HG03460 (cell line): Measurements from ENCODE around the gene KRTAP5-10.
"Not testable (repeated sequence)": the region's sequence is repeated elsewhere in the genome, so short reads cannot be mapped to it uniquely, and the experiment has no call there.

Experiments used
- ATAC-seq: cut with Tn5 transposase; IDR thresholded peaks from one replicate; pipeline ENCODE4 v1.9.1; 2021; ENCODE audit not compliant: unreplicated experiment

Gene KRTAP5-10

GRCh38 chr11:71571101-71571850, 5.9 kb downstream of the KRTAP5-10 start:
- ATAC-seq: not testable (repeated sequence)

DNA sequence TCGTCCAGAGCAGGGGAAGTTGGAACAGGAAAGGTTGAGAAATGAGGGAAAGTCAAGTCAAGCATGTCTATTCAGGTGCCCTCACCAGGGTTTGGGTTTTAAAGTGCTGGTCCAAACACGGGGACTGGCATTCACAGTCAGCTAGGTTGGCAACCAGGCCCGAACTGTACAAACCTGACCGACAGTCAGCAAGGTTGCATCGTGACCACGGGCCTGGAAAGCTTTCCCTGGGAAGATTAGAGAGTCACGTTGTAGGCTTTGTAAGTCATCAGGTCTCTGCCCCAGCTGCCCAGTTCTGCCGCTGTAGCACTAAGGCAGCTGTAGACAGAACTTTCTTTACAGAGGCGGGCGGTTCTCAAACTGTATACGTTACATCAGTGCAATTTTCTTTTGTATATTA, 7.4 kb downstream of the KRTAP5-10 start:
- ATAC-seq: no peak

DNA sequence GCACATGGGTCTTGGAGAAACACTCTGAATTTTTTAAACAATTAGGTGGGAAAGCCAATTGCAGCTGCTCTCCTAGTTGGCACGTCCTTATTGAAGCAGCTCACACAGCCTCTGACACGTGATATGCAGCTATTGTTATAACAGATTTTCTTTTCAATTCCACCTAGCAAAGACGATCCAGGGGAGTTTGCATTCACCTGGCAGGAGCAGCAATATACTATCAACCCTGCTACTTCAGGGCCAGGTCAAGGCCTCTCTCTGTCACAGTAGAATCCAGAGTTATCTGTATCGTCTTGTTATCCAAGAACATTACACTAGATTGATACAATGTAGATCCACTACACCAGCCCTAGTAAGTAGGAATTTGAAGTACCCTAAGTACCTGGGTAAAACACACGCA, 9.1 kb downstream of the KRTAP5-10 start:
- no peak for ATAC-seq

GRCh38 chr11:71575723-71576424, 10.5 kb downstream of the KRTAP5-10 start:
- ATAC-seq: no peak

GRCh38 chr11:71576688-71577465, 11.5 kb downstream of the KRTAP5-10 start:
- ATAC-seq: not testable (repeated sequence)

GRCh38 chr11:71577469-71578004, 12.2 kb downstream of the KRTAP5-10 start:
- ATAC-seq: no peak

- not testable (repeated sequence) for ATAC-seq
These were observed 14.2 kb downstream of the KRTAP5-10 start for GRCh38 chr11:71579513-71579912.

- ATAC-seq: no peak
These were observed 15.0 kb downstream of the KRTAP5-10 start for GRCh38 chr11:71580057-71581003.

DNA sequence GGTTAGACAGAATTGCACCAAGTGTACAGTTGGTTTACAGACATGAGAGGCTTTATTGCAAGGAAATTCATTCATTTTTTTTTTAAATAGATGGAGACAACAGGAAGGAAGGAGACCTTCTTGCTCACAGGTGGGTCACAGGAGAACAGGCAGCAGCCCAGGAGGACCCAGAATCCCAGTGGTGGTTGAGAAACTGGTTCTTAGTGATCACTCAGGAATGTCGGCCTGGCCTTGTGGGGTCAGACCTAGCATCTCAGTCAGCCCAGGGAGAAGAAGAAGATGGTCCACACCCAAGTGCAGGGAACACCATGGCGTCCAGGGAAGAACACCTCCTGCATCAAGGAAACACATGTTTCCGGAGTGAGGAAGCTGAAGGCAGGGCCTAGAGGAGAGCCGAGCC, 16.5 kb downstream of the KRTAP5-10 start:
- ATAC-seq: no peak

- ATAC-seq: no peak
These were observed 17.0 kb downstream of the KRTAP5-10 start, which contains the start of gene KRTAP5-11 for GRCh38 chr11:71582309-71582895. Gene KRTAP5-11, minus strand, starts transcription at chr11:71582875. Its CDS starts 38 bp downstream, at chr11:71582837.

DNA sequence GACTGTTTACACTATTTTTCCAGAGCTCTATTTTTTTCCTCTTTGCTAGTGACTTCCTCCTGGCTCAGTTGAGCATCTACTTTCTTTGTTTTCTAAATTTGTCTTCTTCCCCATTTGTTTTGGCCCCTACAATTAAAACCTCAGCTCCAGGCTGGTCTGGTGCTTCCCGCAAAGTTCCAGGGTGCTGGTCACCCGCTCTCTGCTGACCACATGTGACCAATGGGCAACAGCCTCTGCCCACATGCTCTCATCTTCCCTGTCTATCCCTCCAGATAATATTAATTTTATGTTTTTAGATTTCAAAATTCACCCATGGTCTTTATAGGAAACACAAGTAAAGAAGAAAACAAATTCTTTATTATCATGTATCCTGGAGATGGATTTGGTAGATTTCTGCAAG, 17.6 kb downstream of the KRTAP5-10 start:
- not testable (repeated sequence) for ATAC-seq

DNA sequence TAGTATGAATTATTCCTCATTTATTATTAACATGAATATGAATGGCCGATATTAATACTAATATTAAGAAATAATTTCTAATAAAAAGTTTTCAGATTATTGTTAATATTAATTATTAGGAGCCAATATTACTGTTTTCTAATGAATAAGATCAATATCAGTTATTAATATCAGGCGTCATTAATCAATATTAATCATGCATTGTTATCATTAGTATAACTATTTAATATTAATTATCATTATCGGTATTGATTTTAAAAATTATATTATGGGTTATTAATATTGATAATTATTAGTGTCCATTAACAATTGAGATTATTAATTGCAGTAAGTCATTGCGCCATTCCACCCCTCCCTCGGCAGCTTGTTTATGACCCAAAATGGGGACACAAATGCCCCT, 20.3 kb downstream of the KRTAP5-10 start:
- ATAC-seq: not testable (repeated sequence)

DNA sequence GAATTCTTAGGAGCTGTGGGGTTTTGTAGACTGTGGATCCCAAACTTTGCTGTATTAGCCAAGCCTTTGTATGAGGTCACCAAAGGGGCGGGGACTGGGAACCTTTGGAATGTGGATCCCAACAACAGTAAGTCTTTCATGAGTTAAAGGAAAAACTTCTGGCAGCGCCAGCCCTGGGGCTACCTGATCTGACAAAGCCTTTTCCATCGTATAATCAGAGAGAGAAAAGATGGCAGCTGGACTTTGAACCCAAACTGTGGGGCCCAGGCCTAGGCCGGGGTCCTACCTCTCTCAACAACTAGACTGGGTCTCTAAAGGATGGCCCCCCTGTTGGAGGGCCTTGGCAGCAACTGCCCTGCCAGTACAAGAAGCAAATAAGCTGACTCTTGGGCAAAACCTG, 23.0 kb downstream of the KRTAP5-10 start:
- not testable (repeated sequence) for ATAC-seq

DNA sequence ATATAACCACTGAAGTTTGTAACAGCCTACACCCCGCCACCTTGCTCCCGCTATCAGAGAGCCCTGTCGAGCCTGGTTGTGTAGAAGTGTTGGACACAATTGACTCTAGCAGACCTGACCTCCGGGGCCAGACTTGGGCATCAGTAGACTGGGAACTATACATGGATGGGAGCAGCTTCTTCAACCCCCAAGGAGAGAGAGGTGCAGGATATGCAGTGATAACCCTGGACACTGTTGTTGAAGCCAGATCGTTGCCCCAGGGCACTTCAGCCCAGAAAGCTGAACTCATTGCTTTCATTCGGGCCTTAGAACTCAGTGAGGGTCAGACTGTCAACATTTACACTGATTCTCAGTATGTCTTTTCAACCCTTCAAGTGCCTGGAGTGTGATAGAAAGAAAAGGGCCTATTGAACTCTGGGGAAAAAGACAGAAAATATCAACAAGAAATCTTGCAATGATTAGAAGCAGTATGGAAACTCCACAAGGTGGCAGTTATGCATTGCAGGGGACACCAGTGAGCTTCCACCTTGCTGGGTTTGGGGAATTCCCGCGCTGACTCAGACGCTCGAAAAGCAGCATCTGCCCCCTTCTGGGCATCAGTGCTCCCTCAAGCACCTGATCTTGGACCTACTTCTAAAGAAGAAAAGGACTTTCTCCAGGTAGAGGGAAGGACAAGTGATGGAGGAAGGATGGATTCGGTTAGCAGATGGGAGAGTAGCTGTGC, 23.6 kb downstream of the KRTAP5-10 start:
- ATAC-seq: not testable (repeated sequence)

- not testable (repeated sequence) for ATAC-seq
These were observed 24.2 kb downstream of the KRTAP5-10 start for GRCh38 chr11:71589546-71589920.

- ATAC-seq: not testable (repeated sequence)
These were observed 37.9 kb downstream of the KRTAP5-10 start for GRCh38 chr11:71603221-71603620.

GRCh38 chr11:71604798-71605488, 39.6 kb downstream of the KRTAP5-10 start:
- not testable (repeated sequence) for ATAC-seq

DNA sequence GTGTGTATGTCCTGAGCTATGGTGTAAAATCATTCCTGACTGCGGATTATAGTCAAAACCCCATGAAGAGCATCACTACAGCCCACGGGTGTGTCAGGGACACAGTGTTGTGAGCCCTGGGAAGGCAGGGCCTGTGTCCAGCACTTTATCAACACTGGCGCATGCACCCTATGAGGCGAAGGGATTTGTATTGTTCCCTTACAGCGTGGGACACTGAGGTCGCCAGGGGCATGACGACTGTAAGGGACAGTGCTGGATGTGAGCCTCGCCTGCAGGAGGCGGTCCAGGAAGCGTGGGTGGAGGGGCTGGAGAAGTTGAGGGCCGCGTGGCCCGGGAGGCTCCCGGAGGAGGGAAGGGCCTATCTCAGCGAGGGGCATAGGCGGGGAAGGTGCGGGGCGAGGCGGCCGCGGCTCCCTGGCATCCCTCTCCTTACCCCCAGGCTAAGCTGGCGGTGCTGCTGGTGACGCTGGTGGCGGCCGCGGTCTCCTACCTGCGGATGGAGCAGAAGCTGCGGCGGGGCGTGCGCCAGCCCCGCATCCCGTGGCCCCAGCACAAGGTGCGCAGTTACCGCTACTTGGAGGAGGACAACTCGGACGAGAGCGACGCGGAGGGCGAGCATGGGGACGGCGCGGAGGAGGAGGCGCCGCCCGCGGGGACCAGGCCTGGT, 41.6 kb downstream of the KRTAP5-10 start:
- ATAC-seq: not testable (repeated sequence)
